Naive B cell (primary cell): Measurements from ENCODE around the gene ELF2. TPM values are rescaled to one million over a fixed set of nuclear protein-coding genes. Genes with fewer than 3 reads are reported as not detected.

Experiments
- ATAC-seq, 2 donors: fragments of 150-1000 bp; cut with Tn5 transposase; 2 replicates each; pipeline ENCODE4 v1.10.0; 2021; ENCODE audit warnings: low read depth in 2 of 2, mild to moderate bottlenecking in 2 of 2, moderate library complexity in 2 of 2
- DNase-seq: peaks from one replicate; pipeline ENCODE4 v3.0.0; 2022
- H3K27ac Mint-ChIP-seq, 6 donors: one replicate each; pipeline ENCODE4 v1.8.0; 2020 to 2022; ENCODE audit warnings: mild to moderate bottlenecking in 6 of 6, mixed read lengths in 6 of 6, moderate library complexity in 5 of 6, inconsistent platforms in 2 of 6
- H3K27me3 Mint-ChIP-seq, 3 donors: one replicate each; pipeline ENCODE4 v1.8.0; 2021 to 2022; ENCODE audit warnings: mixed read lengths in 3 of 3, mild to moderate bottlenecking in 1 of 3
- H3K36me3 Mint-ChIP-seq, 2 donors: one replicate each; pipeline ENCODE4 v1.8.0; 2020 to 2022; ENCODE audit warnings: mixed read lengths in 2 of 2, inconsistent platforms in 1 of 2, mild to moderate bottlenecking in 1 of 2
- H3K4me1 Mint-ChIP-seq, 3 donors: one replicate each; pipeline ENCODE4 v1.8.0; 2020 to 2022; ENCODE audit warnings: mixed read lengths in 3 of 3, inconsistent platforms in 1 of 3, mild to moderate bottlenecking in 1 of 3, moderate library complexity in 1 of 3
- H3K4me3 Mint-ChIP-seq, 8 donors: one replicate each; pipeline ENCODE4 v1.8.0; 2020 to 2022; ENCODE audit warnings: mild to moderate bottlenecking in 8 of 8, mixed read lengths in 8 of 8, moderate library complexity in 8 of 8, inconsistent platforms in 2 of 8
- H3K9me3 Mint-ChIP-seq, 7 donors: one replicate each; pipeline ENCODE4 v1.8.0; 2020 to 2022; ENCODE audit warnings: mixed read lengths in 7 of 7, mild to moderate bottlenecking in 5 of 7, inconsistent platforms in 2 of 7, moderate library complexity in 1 of 7
- polyA plus RNA-seq, 6 donors: library from polyadenylated mRNA; unstranded; fragments of 300-500 nt; fragmentation: Illumina TruSeq; gene quantifications; one replicate each; pipeline ENCODE4 v1.2.3, GENCODE V29; 2021; ENCODE audit warnings: low read depth in 6 of 6

The ELF2 gene
- polyA plus RNA-seq, 6 donors from 2014 or later, result 40.5 to 56.7 (median 45.9) TPM

GRCh38 chr4:139146926-139147629 is 29.9 kb downstream of the ELF2 start:
- ATAC-seq (no peak), DNase-seq (no peak)
- Mint-ChIP-seq H3K27me3 (no peaks in the 10 kb centered on the region), H3K4me3 (no peak overlapping the region), H3K27ac (peak overlapping the region in 1 of 6 donors; percentile 48), H3K4me1 (peaks cover 17 to 27% (median 20%) of the 10 kb centered on the region in 3 donors), H3K36me3 (peaks cover 0 to 9% of the 10 kb centered on the region in 2 donors), H3K9me3 (peaks cover 0 to 15% (median 10%) of the 10 kb centered on the region in 7 donors)

- Mint-ChIP-seq H3K27ac (no peak overlapping the region), H3K9me3 (peaks cover 0 to 15% (median 10%) of the 10 kb centered on the region in 7 donors), H3K27me3 (no peaks in the 10 kb centered on the region), H3K4me1 (peaks cover 30 to 39% (median 34%) of the 10 kb centered on the region in 3 donors), H3K36me3 (peaks cover 0 to 9% of the 10 kb centered on the region in 2 donors), H3K4me3 (no peak overlapping the region)
- ATAC-seq (no peak), DNase-seq (no peak)
Measured at GRCh38 chr4:139145552-139145932, 31.5 kb downstream of the ELF2 start.

- H3K4me3 Mint-ChIP-seq, result no peak overlapping the region
- DNase-seq, result no peak
Measured at GRCh38 chr4:139144911-139145551, 32.0 kb downstream of the ELF2 start.

GRCh38 chr4:139144161-139144859 is 32.7 kb downstream of the ELF2 start:
- Mint-ChIP-seq H3K9me3 (peaks cover 0 to 15% (median 10%) of the 10 kb centered on the region in 7 donors), H3K4me1 (peaks cover 30 to 41% (median 34%) of the 10 kb centered on the region in 3 donors), H3K36me3 (peaks cover 0 to 9% of the 10 kb centered on the region in 2 donors), H3K27ac (peak overlapping the region in 3 of 6 donors; percentile 22 to 84 (median 27)), H3K4me3 (no peak overlapping the region), H3K27me3 (no peaks in the 10 kb centered on the region)
- DNase-seq, result no peak
- no peak for ATAC-seq

More at GRCh38 chr4:139144911-139145551, 32.0 kb downstream of the ELF2 start:
- H3K27me3 Mint-ChIP-seq, result no peaks in the 10 kb centered on the region
- peak overlapping the region in 3 of 6 donors; percentile 69 to 84 (median 70) for H3K27ac Mint-ChIP-seq
- H3K4me1 Mint-ChIP-seq, result peaks cover 30 to 41% (median 34%) of the 10 kb centered on the region in 3 donors
- ATAC-seq, result no peak
- peaks cover 0 to 9% of the 10 kb centered on the region in 2 donors for H3K36me3 Mint-ChIP-seq
- peaks cover 0 to 15% (median 10%) of the 10 kb centered on the region in 7 donors for H3K9me3 Mint-ChIP-seq

- ATAC-seq (no peak), DNase-seq (no peak)
- H3K27me3 Mint-ChIP-seq, result no peaks in the 10 kb centered on the region
- peaks cover 0 to 15% (median 10%) of the 10 kb centered on the region in 7 donors for H3K9me3 Mint-ChIP-seq
- H3K27ac Mint-ChIP-seq, result no peak overlapping the region
- peak overlapping the region in 1 of 8 donors; percentile 22 for H3K4me3 Mint-ChIP-seq
- peaks cover 30 to 42% (median 34%) of the 10 kb centered on the region in 3 donors for H3K4me1 Mint-ChIP-seq
- H3K36me3 Mint-ChIP-seq, result peaks cover 0 to 9% of the 10 kb centered on the region in 2 donors
Measured at GRCh38 chr4:139142980-139143379, 34.0 kb downstream of the ELF2 start.

GRCh38 chr4:139142087-139142486 is 34.9 kb downstream of the ELF2 start:
- H3K27ac Mint-ChIP-seq, result peak overlapping the region in 5 of 6 donors; percentile 11 to 78 (median 44)
- peaks cover 0 to 9% of the 10 kb centered on the region in 2 donors for H3K36me3 Mint-ChIP-seq
- H3K4me1 Mint-ChIP-seq, result peaks cover 30 to 46% (median 34%) of the 10 kb centered on the region in 3 donors
- peak; percentile 97 to 98 for ATAC-seq
- H3K9me3 Mint-ChIP-seq, result peaks cover 0 to 15% (median 7%) of the 10 kb centered on the region in 7 donors
- peak; percentile 43 for DNase-seq
- no peaks in the 10 kb centered on the region for H3K27me3 Mint-ChIP-seq
- peak overlapping the region in 6 of 8 donors; percentile 0 to 49 (median 36) for H3K4me3 Mint-ChIP-seq

- Mint-ChIP-seq H3K4me1 (peaks cover 20 to 26% (median 21%) of the 10 kb centered on the region in 3 donors), H3K4me3 (no peak overlapping the region), H3K9me3 (no peaks in the 10 kb centered on the region), H3K36me3 (no peaks in the 10 kb centered on the region), H3K27ac (peak overlapping the region in 1 of 6 donors; percentile 22), H3K27me3 (no peaks in the 10 kb centered on the region)
- DNase-seq, result no peak
- ATAC-seq, result no peak
Measured at GRCh38 chr4:139137763-139138162, 39.3 kb downstream of the ELF2 start.

- H3K27me3 Mint-ChIP-seq, result no peaks in the 10 kb centered on the region
- ATAC-seq, result no peak
Measured at GRCh38 chr4:139134403-139134802, 42.6 kb downstream of the ELF2 start.

GRCh38 chr4:139131209-139131870 is 45.7 kb downstream of the ELF2 start:
- DNase-seq (no peak), ATAC-seq (no peak)
- Mint-ChIP-seq H3K27ac (no peak overlapping the region), H3K36me3 (peaks cover 0 to 6% of the 10 kb centered on the region in 2 donors), H3K27me3 (no peaks in the 10 kb centered on the region), H3K4me3 (no peak overlapping the region), H3K9me3 (no peaks in the 10 kb centered on the region), H3K4me1 (no peaks in the 10 kb centered on the region)

More at GRCh38 chr4:139134403-139134802, 42.6 kb downstream of the ELF2 start:
- DNase-seq, result no peak
- Mint-ChIP-seq H3K27ac (no peak overlapping the region), H3K36me3 (peaks cover 0 to 1% of the 10 kb centered on the region in 2 donors), H3K4me3 (no peak overlapping the region), H3K9me3 (no peaks in the 10 kb centered on the region), H3K4me1 (peaks cover 0 to 6% (median 0%) of the 10 kb centered on the region in 3 donors)

GRCh38 chr4:139129206-139129605 is 47.8 kb downstream of the ELF2 start:
- ATAC-seq, result no peak
- H3K4me3 Mint-ChIP-seq, result no peak overlapping the region
- peak overlapping the region in 1 of 6 donors; percentile 8 for H3K27ac Mint-ChIP-seq
- H3K27me3 Mint-ChIP-seq, result no peaks in the 10 kb centered on the region
- peaks cover 0 to 6% of the 10 kb centered on the region in 2 donors for H3K36me3 Mint-ChIP-seq
- DNase-seq, result no peak
- H3K4me1 Mint-ChIP-seq, result no peaks in the 10 kb centered on the region
- no peaks in the 10 kb centered on the region for H3K9me3 Mint-ChIP-seq

- Mint-ChIP-seq H3K27ac (no peak overlapping the region), H3K36me3 (peaks cover 0 to 6% of the 10 kb centered on the region in 2 donors), H3K9me3 (no peaks in the 10 kb centered on the region), H3K4me3 (no peak overlapping the region), H3K4me1 (no peaks in the 10 kb centered on the region), H3K27me3 (no peaks in the 10 kb centered on the region)
- ATAC-seq (no peak), DNase-seq (no peak)
Measured at GRCh38 chr4:139126898-139127297, 50.1 kb downstream of the ELF2 start.

- Mint-ChIP-seq H3K27ac (no peak overlapping the region), H3K27me3 (no peaks in the 10 kb centered on the region), H3K4me1 (no peaks in the 10 kb centered on the region), H3K36me3 (peaks cover under 1 to 4% of the 10 kb centered on the region in 2 donors), H3K4me3 (no peak overlapping the region), H3K9me3 (no peaks in the 10 kb centered on the region)
- ATAC-seq (no peak), DNase-seq (no peak)
Measured at GRCh38 chr4:139123910-139124309, 53.1 kb downstream of the ELF2 start.

- H3K36me3 Mint-ChIP-seq, result peaks cover 0 to 4% of the 10 kb centered on the region in 2 donors
- no peaks in the 10 kb centered on the region for H3K9me3 Mint-ChIP-seq
Measured at GRCh38 chr4:139118365-139118764, 58.7 kb downstream of the ELF2 start.

More at GRCh38 chr4:139118365-139118764, 58.7 kb downstream of the ELF2 start:
- ATAC-seq (no peak), DNase-seq (no peak)
- Mint-ChIP-seq H3K27ac (peak overlapping the region in 1 of 6 donors; percentile 27), H3K4me1 (no peaks in the 10 kb centered on the region), H3K27me3 (no peaks in the 10 kb centered on the region), H3K4me3 (no peak overlapping the region)
